SK-N-SH (cell line): ENCODE measurements around the gene VPS51. TPM values are rescaled to one million over a fixed set of nuclear protein-coding genes. Genes with fewer than 3 reads are reported as not detected.

Experiments used
- CTCF ChIA-PET: fragments of 300-600, 350-600 bp; formaldehyde crosslinking; extraction: SDS; loops from one replicate; lab custom pipeline; 2021; lab: Yijun Ruan, JAX
- POLR2A ChIA-PET: fragments of 350-600 bp; sonication (Branson Sonifier 250); formaldehyde crosslinking; extraction: SDS; loops from one replicate; lab custom pipeline; 2020; ENCODE audit warnings: antibody characterized with exemption, inconsistent platforms; lab: Yijun Ruan, JAX
- DNase-seq: peaks from one replicate; pipeline ENCODE4 v3.0.0; 2012
- H2AFZ ChIP-seq: fragments of 200-600 bp; sonication (generic); 2 replicates; pipeline ENCODE4 v1.8.1; 2016; ENCODE audit warnings: antibody characterized with exemption, mild to moderate bottlenecking, low read depth
- H3F3A ChIP-seq: fragments of 200-600 bp; sonication (generic); replicated peaks from 2 replicates; pipeline ENCODE3; 2016; ENCODE audit warnings: antibody characterized with exemption, mild to moderate bottlenecking; ENCODE audit not compliant: insufficient read depth
- H3K27ac ChIP-seq, 2 experiments: fragments of 200-500 bp in 1 of 2; fragments of 200-600 bp in 1 of 2; sonication (Bioruptor generic) in 1 of 2; sonication (generic), shearing (Covaris generic) in 1 of 2; 2 replicates each; pipeline versions ENCODE4 v1.5.1 to v1.6.1; 2014 to 2016; ENCODE audit warnings: low read depth in 2 of 2, inconsistent platforms in 1 of 2, low read length in 1 of 2, mild to moderate bottlenecking in 1 of 2, mixed read lengths in 1 of 2
- H3K27me3 ChIP-seq: fragments of 200-600 bp; sonication (generic), shearing (Covaris generic); 2 replicates; pipeline ENCODE4 v1.6.1; 2016; ENCODE audit warnings: mixed run types; ENCODE audit not compliant: insufficient read depth
- H3K36me3 ChIP-seq, 2 experiments: fragments of 200-500 bp in 1 of 2; fragments of 200-600 bp in 1 of 2; sonication (Bioruptor generic) in 1 of 2; sonication (generic) in 1 of 2; replicated peaks in 1 of 2; 2 replicates each; pipeline versions ENCODE3 to v1.5.1; 2014 to 2016; ENCODE audit warnings: low read length in 1 of 2, mild to moderate bottlenecking in 1 of 2; ENCODE audit not compliant: insufficient read depth in 2 of 2, control insufficient read depth in 1 of 2
- H3K4me1 ChIP-seq, 2 experiments: fragments of 200-500 bp in 1 of 2; fragments of 200-600 bp in 1 of 2; sonication (Bioruptor generic) in 1 of 2; sonication (generic), shearing (Covaris generic) in 1 of 2; 2 replicates each; pipeline versions ENCODE4 v1.5.1 to v1.6.1; 2014 to 2016; ENCODE audit warnings: low read depth in 1 of 2, low read length in 1 of 2, mixed run types in 1 of 2; ENCODE audit not compliant: insufficient read depth in 2 of 2, control insufficient read depth in 1 of 2
- H3K4me2 ChIP-seq: fragments of 200-600 bp; sonication (generic), shearing (Covaris generic); 2 replicates; pipeline ENCODE4 v1.6.1; 2017; ENCODE audit warnings: mixed run types
- H3K4me3 ChIP-seq, 2 experiments: fragments of 200-500 bp in 1 of 2; fragments of 200-600 bp in 1 of 2; sonication (Bioruptor generic) in 1 of 2; sonication (generic), shearing (Covaris generic) in 1 of 2; 2 replicates each; pipeline versions ENCODE4 v1.5.1 to v1.8.1; 2014 to 2016; ENCODE audit warnings: low read depth in 2 of 2, inconsistent platforms in 1 of 2, low read length in 1 of 2, mild to moderate bottlenecking in 1 of 2, mixed read lengths in 1 of 2, moderate library complexity in 1 of 2
- H3K79me2 ChIP-seq: fragments of 200-600 bp; sonication (generic); 2 replicates; pipeline ENCODE4 v1.8.1; 2017; ENCODE audit warnings: mild to moderate bottlenecking; ENCODE audit not compliant: insufficient read depth
- H3K9ac ChIP-seq: fragments of 200-600 bp; sonication (generic); 2 replicates; pipeline ENCODE4 v1.6.1; 2017; ENCODE audit warnings: mixed run types
- H3K9me2 ChIP-seq: fragments of 200-600 bp; sonication (generic); 2 replicates; pipeline ENCODE4 v1.6.1; 2017; ENCODE audit warnings: mixed run types
- H3K9me3 ChIP-seq: fragments of 200-600 bp; sonication (generic); 2 replicates; pipeline ENCODE4 v1.6.1; 2017; ENCODE audit warnings: mixed run types, mild to moderate bottlenecking, moderate library complexity
- H4K20me1 ChIP-seq: fragments of 200-600 bp; sonication (generic); 2 replicates; pipeline ENCODE4 v1.6.1; 2017; ENCODE audit warnings: mild to moderate bottlenecking, mixed run types; ENCODE audit not compliant: insufficient read depth
- CHD2 ChIP-seq: fragments of 150-350 bp; IDR thresholded peaks from 2 replicates; pipeline ENCODE4 v1.6.1; 2018; ENCODE audit warnings: low read length; ENCODE audit not compliant: partially characterized antibody
- ELF1 ChIP-seq: IDR thresholded peaks from 2 replicates; pipeline ENCODE4 v1.4.0; 2012
- EP300 ChIP-seq, 2 experiments: IDR thresholded peaks; 2 replicates each; pipeline versions ENCODE4 v1.4.0 to v1.6.1; 2012; ENCODE audit warnings: borderline replicate concordance in 1 of 2, low read depth in 1 of 2, low read length in 1 of 2
- EZH2phosphoT487 ChIP-seq: fragments of 200-600 bp; sonication (generic); IDR thresholded peaks from 2 replicates; pipeline ENCODE4 v1.6.1; 2017; ENCODE audit warnings: low read depth, mixed run types, mild to moderate bottlenecking, antibody characterized with exemption, moderate library complexity, borderline replicate concordance
- FOXM1 ChIP-seq: IDR thresholded peaks from 2 replicates; pipeline ENCODE4 v1.4.0; 2012; ENCODE audit warnings: low read depth, mild to moderate bottlenecking
- MEF2A ChIP-seq: IDR thresholded peaks from 2 replicates; pipeline ENCODE4 v1.4.0; 2012; ENCODE audit warnings: low read depth, borderline replicate concordance
- NFIC ChIP-seq: IDR thresholded peaks from 2 replicates; pipeline ENCODE4 v1.4.0; 2012; ENCODE audit warnings: borderline replicate concordance
- NRF1 ChIP-seq: IDR thresholded peaks from 2 replicates; pipeline ENCODE4 v1.6.1; 2012; ENCODE audit warnings: low read depth, mild to moderate bottlenecking, low read length
- POLR2AphosphoS5 ChIP-seq: IDR thresholded peaks from 2 replicates; pipeline ENCODE4 v1.6.1; 2012; ENCODE audit warnings: low read depth, low read length
- RAD21 ChIP-seq: IDR thresholded peaks from 2 replicates; pipeline ENCODE4 v1.6.1; 2012; ENCODE audit warnings: mild to moderate bottlenecking, low read length
- RFX5 ChIP-seq: IDR thresholded peaks from 2 replicates; pipeline ENCODE4 v1.6.1; 2012; ENCODE audit warnings: mild to moderate bottlenecking, improper control_type of control experiment, low read length
- RXRA ChIP-seq: IDR thresholded peaks from 2 replicates; pipeline ENCODE4 v1.4.0; 2012; ENCODE audit warnings: low read depth, mild to moderate bottlenecking, borderline replicate concordance
- TAF1 ChIP-seq: IDR thresholded peaks from 2 replicates; pipeline ENCODE4 v1.6.1; 2012; ENCODE audit warnings: low read depth, mild to moderate bottlenecking, low read length, moderate library complexity, borderline replicate concordance
- TEAD4 ChIP-seq: IDR thresholded peaks from 2 replicates; pipeline ENCODE4 v1.4.0; 2012; ENCODE audit warnings: mild to moderate bottlenecking, borderline replicate concordance; ENCODE audit not compliant: insufficient read depth
- YY1 ChIP-seq: IDR thresholded peaks from 2 replicates; pipeline ENCODE4 v1.4.0; 2012; ENCODE audit warnings: low read depth, mild to moderate bottlenecking
- WGBS: methylation state at CpG from one replicate; pipeline ENCODE4 v1.1.6; 2017; ENCODE audit warnings: low lambda C conversion rate; 5-methylcytosine and 5-hydroxymethylcytosine counted together
- polyA plus RNA-seq, 3 experiments: library from polyadenylated mRNA; depleted of rRNA; stranded (reverse); fragments of >200 nt; gene quantifications; 2 replicates each; pipeline ENCODE4 v1.2.3, GENCODE V29; 2012
- TF ChIP-seq, protein P1 (sequence below): IDR thresholded peaks from 2 replicates; pipeline ENCODE4 v1.6.1; 2012; ENCODE audit warnings: mild to moderate bottlenecking, low read depth, low read length, moderate library complexity
- TF ChIP-seq, protein P2 (sequence below): fragments of 150-350 bp; IDR thresholded peaks from 2 replicates; pipeline ENCODE4 v1.6.1; 2017; ENCODE audit warnings: antibody characterized with exemption, low read length, low read depth, borderline replicate concordance

The VPS51 gene
- polyA plus RNA-seq, 1 of the 3 experiments (the other 2 are of a cell fraction): 59.9 TPM

DNA sequence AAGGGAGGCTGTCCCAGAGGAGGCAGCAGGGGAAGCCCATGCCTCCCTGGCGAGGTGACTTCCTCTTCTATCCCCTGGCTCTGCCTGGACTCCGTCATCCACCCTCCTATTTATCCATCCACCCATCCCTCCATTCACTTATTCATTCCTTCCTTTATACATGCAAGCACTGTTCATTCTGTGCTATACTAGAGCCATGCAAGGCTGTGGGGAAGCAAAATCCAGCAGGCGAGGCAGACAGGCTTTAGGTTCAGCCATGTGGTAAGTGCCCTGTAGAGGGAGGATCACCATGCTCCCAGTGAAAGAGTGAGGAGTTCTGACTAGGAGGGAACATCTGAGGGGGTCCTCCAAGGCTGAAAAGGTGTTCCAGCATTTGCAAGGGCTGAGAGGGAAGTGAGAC lies 36.5 kb upstream of the VPS51 start:
- no peaks in the 10 kb centered on the region for H3K4me1 ChIP-seq
- TF ChIP-seq EP300 (IDR thresholded peaks at IDR 0.05; ENCODE audit: borderline replicate concordance in 1 of 2, low read depth in 1 of 2, low read length in 1 of 2) (no peak), MEF2A (no peak), CHD2 (no peak), RAD21 (no peak), TAF1 (no peak), NRF1 (no peak), RFX5 (no peak), ELF1 (no peak), EZH2phosphoT487 (no peak), POLR2AphosphoS5 (no peak), TEAD4 (no peak), RXRA (no peak), FOXM1 (no peak), NFIC (no peak), YY1 (no peak)
- TF ChIP-seq, protein P1, sequence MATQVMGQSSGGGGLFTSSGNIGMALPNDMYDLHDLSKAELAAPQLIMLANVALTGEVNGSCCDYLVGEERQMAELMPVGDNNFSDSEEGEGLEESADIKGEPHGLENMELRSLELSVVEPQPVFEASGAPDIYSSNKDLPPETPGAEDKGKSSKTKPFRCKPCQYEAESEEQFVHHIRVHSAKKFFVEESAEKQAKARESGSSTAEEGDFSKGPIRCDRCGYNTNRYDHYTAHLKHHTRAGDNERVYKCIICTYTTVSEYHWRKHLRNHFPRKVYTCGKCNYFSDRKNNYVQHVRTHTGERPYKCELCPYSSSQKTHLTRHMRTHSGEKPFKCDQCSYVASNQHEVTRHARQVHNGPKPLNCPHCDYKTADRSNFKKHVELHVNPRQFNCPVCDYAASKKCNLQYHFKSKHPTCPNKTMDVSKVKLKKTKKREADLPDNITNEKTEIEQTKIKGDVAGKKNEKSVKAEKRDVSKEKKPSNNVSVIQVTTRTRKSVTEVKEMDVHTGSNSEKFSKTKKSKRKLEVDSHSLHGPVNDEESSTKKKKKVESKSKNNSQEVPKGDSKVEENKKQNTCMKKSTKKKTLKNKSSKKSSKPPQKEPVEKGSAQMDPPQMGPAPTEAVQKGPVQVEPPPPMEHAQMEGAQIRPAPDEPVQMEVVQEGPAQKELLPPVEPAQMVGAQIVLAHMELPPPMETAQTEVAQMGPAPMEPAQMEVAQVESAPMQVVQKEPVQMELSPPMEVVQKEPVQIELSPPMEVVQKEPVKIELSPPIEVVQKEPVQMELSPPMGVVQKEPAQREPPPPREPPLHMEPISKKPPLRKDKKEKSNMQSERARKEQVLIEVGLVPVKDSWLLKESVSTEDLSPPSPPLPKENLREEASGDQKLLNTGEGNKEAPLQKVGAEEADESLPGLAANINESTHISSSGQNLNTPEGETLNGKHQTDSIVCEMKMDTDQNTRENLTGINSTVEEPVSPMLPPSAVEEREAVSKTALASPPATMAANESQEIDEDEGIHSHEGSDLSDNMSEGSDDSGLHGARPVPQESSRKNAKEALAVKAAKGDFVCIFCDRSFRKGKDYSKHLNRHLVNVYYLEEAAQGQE: no peak
- TF ChIP-seq, protein P2, sequence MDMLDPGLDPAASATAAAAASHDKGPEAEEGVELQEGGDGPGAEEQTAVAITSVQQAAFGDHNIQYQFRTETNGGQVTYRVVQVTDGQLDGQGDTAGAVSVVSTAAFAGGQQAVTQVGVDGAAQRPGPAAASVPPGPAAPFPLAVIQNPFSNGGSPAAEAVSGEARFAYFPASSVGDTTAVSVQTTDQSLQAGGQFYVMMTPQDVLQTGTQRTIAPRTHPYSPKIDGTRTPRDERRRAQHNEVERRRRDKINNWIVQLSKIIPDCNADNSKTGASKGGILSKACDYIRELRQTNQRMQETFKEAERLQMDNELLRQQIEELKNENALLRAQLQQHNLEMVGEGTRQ: no peak
- TF ChIP-seq, all 33 proteins: peak for 0
- Histone ChIP-seq H3K9ac (no peak overlapping the region), H3K27ac (no peak overlapping the region), H3K79me2 (no peaks in the 10 kb centered on the region), H3K27me3 (no peaks in the 10 kb centered on the region), H3K4me3 (no peak overlapping the region), H3K4me2 (no peak overlapping the region), H3K9me2 (no peaks in the 10 kb centered on the region), H4K20me1 (no peaks in the 10 kb centered on the region), H2AFZ (no peak overlapping the region), H3F3A (peaks cover 3% of the 10 kb centered on the region), H3K9me3 (no peaks in the 10 kb centered on the region), H3K36me3 (no peaks in the 10 kb centered on the region)
- DNase-seq: no peak
- 56% methylated on average over 3 of the region's 3 CpGs for WGBS
- POLR2A ChIA-PET: no interaction called here
- CTCF ChIA-PET: interaction anchor here (1.2 kb wide), 1 partner anchor 46 kb away, joined by 5 read pairs; the partner anchor contains the start of gene ARL2
